ENCODE data around the gene SNCAIP. TPM values are rescaled to one million over a fixed set of nuclear protein-coding genes. Genes with fewer than 3 reads are reported as not detected.

Gene SNCAIP
- total RNA-seq, 2 donors from 2014 or later, result 5.1 to 8.2 TPM

DNA sequence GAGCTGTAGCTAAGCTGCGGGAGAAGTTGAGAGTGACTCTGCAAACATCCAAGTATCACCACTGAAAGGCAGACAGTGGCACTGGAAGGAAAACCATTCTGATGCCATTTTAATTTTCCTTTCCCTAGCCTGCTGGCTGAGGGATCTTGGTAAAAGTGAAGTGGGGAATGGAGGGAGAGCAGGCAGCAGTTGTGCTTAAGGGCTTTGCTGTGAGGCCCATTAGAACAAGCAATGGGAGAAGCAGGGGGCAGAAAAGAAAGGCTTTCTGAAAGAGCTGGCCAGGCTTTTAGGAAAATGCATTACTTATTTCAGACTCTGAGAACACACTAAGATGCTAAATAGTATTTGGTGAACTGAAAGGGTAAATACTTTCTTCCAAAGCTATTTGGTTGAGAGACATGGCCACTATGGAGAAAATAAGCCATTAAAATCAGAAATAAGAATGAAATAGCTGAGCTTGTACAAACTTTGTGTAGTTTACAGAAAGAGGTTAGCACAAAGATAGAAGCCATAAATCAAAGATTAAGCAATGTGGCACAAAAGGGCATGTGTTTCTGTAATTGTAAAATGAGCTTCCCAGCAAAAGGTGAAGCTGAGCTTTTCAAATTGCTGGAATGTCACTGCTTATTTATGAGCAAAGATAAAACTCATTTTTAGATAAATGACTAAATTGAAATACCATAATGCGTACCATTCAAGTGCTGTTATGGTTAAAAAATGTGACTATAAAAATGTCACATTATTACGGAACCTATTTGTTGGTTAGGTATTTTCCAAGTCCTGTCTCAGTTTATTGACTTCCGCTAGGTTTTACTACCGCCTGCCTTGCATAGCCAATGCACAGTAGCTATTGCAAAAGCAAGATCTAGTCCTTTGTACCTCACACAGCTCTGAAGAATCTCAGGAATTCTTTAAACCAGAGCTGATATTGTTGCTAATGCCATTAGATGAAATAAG lies 20.8 kb downstream of the SNCAIP start:
- H3K36me3 ChIP-seq, result no peaks in the 10 kb centered on the region
- no peaks in the 10 kb centered on the region for H3K9me3 ChIP-seq
- no peak for TF ChIP-seq POLR2A (IDR thresholded peaks at IDR 0.05)
- peak; percentile 78 for TF ChIP-seq POLR2AphosphoS5 (IDR thresholded peaks at IDR 0.05)
- TF ChIP-seq, protein P1, sequence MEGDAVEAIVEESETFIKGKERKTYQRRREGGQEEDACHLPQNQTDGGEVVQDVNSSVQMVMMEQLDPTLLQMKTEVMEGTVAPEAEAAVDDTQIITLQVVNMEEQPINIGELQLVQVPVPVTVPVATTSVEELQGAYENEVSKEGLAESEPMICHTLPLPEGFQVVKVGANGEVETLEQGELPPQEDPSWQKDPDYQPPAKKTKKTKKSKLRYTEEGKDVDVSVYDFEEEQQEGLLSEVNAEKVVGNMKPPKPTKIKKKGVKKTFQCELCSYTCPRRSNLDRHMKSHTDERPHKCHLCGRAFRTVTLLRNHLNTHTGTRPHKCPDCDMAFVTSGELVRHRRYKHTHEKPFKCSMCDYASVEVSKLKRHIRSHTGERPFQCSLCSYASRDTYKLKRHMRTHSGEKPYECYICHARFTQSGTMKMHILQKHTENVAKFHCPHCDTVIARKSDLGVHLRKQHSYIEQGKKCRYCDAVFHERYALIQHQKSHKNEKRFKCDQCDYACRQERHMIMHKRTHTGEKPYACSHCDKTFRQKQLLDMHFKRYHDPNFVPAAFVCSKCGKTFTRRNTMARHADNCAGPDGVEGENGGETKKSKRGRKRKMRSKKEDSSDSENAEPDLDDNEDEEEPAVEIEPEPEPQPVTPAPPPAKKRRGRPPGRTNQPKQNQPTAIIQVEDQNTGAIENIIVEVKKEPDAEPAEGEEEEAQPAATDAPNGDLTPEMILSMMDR (IDR thresholded peaks at IDR 0.05), result no peak
- intact Hi-C loops (cut with DNase I), result no loop called here
- H3K27me3 ChIP-seq (replicated peaks; ENCODE audit: insufficient read depth), result no peaks in the 10 kb centered on the region
- H3K4me1 ChIP-seq (replicated peaks), result no peaks in the 10 kb centered on the region
- H3K4me3 ChIP-seq, result no peak overlapping the region
- DNase-seq (ENCODE audit: low spot score), result peak; percentile 63
- H3K27ac ChIP-seq, result no peak overlapping the region
- 33% methylated on average over 5 of the region's 5 CpGs for WGBS

DNA sequence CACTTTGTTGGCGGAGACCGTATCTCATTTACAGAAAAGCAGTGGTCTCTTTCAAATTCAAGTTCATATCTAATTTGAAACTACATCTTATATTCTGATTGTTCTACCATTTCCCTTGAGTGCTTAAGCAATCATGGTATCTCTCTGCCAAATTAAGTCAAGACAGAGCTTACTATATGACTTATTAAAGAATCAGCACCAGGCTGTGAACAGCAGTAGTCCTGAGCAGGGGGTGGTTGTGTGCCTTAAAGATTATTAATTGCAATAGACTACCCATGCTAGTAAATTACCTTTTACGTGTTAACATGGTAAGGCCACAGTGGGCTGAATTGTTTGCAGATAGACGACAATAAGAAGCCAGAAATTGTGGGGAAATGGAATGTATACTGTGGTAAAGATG lies 21.5 kb downstream of the SNCAIP start:
- Histone ChIP-seq H3K4me3 (no peak overlapping the region), H3K27me3 (replicated peaks; ENCODE audit: insufficient read depth) (no peaks in the 10 kb centered on the region), H3K36me3 (no peaks in the 10 kb centered on the region), H3K27ac (peak overlapping the region in 1 of 2 donors; percentile 6), H3K4me1 (replicated peaks) (no peaks in the 10 kb centered on the region), H3K9me3 (no peaks in the 10 kb centered on the region)
- 54% methylated on average over 4 of the region's 4 CpGs for WGBS
- no peak for DNase-seq (ENCODE audit: low spot score)
- no peak for TF ChIP-seq POLR2AphosphoS5 (IDR thresholded peaks at IDR 0.05)
- TF ChIP-seq, protein P1 (IDR thresholded peaks at IDR 0.05), result no peak
- no peak for TF ChIP-seq POLR2A (IDR thresholded peaks at IDR 0.05)
- intact Hi-C loops (cut with DNase I), result no loop called here

DNA sequence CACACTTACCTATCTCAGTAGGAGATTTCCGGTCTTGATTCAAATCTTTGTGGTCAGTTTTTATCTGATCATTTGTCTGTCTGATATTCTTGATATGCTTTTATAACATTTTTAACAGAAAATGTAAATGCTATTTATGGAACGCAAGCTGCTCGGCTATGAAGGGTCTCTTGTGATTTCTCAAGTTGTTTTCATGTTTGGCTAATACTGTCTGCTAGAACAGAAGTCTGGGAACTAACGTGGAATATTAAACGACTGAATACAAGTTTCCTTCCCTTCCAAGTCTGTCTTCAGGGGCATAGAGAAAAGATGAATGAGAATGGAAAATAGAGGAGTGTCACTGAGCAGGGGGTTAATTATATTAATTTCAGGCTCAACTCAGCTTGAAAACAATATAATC lies 27.6 kb downstream of the SNCAIP start:
- TF ChIP-seq POLR2A (IDR thresholded peaks at IDR 0.05), result no peak
- TF ChIP-seq, protein P1 (IDR thresholded peaks at IDR 0.05), result no peak
- no peak for TF ChIP-seq POLR2AphosphoS5 (IDR thresholded peaks at IDR 0.05)
- Histone ChIP-seq H3K4me1 (replicated peaks) (no peaks in the 10 kb centered on the region), H3K4me3 (no peak overlapping the region), H3K27me3 (replicated peaks; ENCODE audit: insufficient read depth) (no peaks in the 10 kb centered on the region), H3K36me3 (no peaks in the 10 kb centered on the region), H3K27ac (no peak overlapping the region), H3K9me3 (no peaks in the 10 kb centered on the region)
- intact Hi-C loops (cut with DNase I), result no loop called here
- WGBS, result 91% methylated on average over 5 of the region's 5 CpGs
- DNase-seq (ENCODE audit: low spot score), result no peak

DNA sequence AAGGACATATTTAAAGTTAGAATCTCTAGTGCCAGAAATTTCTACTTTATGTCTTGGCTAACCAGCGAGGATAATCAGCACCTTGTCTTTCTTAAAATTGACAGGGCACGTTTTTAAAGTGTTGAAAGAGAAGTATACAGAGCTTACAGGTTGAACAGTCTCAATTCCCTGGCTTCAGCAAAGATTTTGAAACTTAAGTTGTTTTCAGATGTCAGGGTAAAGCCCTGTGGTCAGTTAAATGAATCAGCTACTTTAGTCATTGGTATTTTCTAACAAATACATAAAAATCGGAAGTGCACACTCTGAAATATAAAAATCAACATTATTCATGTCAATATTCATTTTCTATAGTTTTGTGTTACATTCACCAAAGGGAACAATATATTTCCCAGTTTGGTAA lies 29.1 kb downstream of the SNCAIP start:
- H3K27ac ChIP-seq, result no peak overlapping the region
- H3K4me3 ChIP-seq, result no peak overlapping the region
- intact Hi-C loops (cut with DNase I), result no loop called here
- no peaks in the 10 kb centered on the region for H3K36me3 ChIP-seq
- DNase-seq (ENCODE audit: low spot score), result no peak
- no peak for TF ChIP-seq POLR2AphosphoS5 (IDR thresholded peaks at IDR 0.05)
- TF ChIP-seq POLR2A (IDR thresholded peaks at IDR 0.05), result no peak
- TF ChIP-seq, protein P1 (IDR thresholded peaks at IDR 0.05), result no peak
- no peaks in the 10 kb centered on the region for H3K4me1 ChIP-seq (replicated peaks)
- no peaks in the 10 kb centered on the region for H3K9me3 ChIP-seq
- 88% methylated on average over 3 of the region's 3 CpGs for WGBS
- H3K27me3 ChIP-seq (replicated peaks; ENCODE audit: insufficient read depth), result no peaks in the 10 kb centered on the region

DNA sequence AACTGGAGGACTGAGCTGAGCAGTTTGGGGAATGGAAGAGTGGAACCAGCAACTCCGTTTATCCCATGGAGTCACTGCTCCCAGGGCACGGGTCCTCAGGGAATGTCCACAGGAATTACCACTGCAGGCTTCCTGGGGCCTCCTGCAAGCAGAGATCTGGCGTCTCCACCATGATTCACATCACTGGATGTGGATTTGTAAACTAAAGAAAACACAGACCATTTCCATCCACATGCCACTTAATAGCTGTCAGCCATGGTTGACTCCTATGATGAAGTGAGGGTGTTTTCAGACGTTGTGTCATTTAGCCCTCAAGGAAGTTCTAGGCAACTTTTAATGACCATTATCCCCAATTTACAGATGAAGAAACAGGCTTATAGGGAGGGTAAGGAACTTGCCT lies 30.2 kb downstream of the SNCAIP start:
- DNase-seq (ENCODE audit: low spot score), result no peak
- no peaks in the 10 kb centered on the region for H3K9me3 ChIP-seq
- TF ChIP-seq, protein P1 (IDR thresholded peaks at IDR 0.05), result no peak
- TF ChIP-seq POLR2A (IDR thresholded peaks at IDR 0.05), result no peak
- no peak for TF ChIP-seq POLR2AphosphoS5 (IDR thresholded peaks at IDR 0.05)
- H3K36me3 ChIP-seq, result no peaks in the 10 kb centered on the region
- no peak overlapping the region for H3K4me3 ChIP-seq
- no peaks in the 10 kb centered on the region for H3K4me1 ChIP-seq (replicated peaks)
- intact Hi-C loops (cut with DNase I), result no loop called here
- WGBS, result 95% methylated on average over 4 of the region's 4 CpGs
- no peaks in the 10 kb centered on the region for H3K27me3 ChIP-seq (replicated peaks; ENCODE audit: insufficient read depth)
- no peak overlapping the region for H3K27ac ChIP-seq

Measured in prostate gland (tissue), 2 donors.